CD1c-positive myeloid dendritic cell (primary cell): Measurements from ENCODE around the gene POLR1F.
A peak's percentile ranks its signal among the peaks of the same experiment; 100 is the strongest.
"Not testable (repeated sequence)": the region's sequence is repeated elsewhere in the genome, so short reads cannot be mapped to it uniquely, and the experiment has no call there.

ENCODE experiments used
- DNase-seq: peaks from one replicate; pipeline ENCODE4 v3.0.0-alpha.2; 2016; ENCODE audit errors: extremely low spot score

The POLR1F gene, protein sequence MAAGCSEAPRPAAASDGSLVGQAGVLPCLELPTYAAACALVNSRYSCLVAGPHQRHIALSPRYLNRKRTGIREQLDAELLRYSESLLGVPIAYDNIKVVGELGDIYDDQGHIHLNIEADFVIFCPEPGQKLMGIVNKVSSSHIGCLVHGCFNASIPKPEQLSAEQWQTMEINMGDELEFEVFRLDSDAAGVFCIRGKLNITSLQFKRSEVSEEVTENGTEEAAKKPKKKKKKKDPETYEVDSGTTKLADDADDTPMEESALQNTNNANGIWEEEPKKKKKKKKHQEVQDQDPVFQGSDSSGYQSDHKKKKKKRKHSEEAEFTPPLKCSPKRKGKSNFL

DNA sequence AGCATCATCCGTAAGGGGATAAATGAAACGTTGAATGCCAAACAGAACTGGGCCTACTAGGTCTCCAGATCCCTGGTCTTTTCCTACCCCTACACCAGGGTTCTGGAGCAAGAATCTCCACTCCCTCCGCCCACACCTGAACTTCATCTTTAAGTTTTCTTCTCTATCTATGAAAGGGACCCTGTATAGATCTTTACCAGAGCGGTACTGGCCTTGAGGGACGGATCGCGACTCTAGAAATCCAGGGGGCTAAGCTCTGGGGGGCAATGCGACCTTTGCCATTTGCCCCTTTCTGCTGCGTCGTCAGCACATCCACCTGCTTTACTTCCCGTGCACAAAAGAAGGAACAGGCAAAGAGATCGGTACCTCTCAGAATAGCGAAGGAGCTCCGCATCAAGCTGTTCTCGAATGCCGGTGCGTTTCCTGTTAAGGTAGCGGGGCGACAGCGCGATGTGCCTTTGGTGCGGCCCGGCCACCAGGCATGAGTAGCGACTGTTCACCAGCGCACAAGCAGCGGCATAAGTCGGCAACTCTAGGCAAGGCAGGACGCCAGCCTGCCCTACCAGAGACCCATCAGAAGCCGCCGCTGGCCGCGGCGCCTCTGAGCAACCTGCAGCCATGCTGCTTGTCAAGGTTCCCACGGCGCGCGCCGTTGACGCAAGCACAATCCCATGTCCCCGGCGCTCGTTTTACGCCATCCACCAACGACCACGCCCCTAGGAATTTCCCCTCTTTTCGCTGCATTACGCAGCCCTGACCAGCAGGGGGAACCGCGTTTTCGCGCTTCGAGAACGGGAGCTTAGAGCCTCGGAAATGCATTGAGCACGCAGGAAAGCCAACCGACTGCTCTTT is at the start of gene POLR1F:
POLR1F (minus strand) TSS at position 641 of the 852 bp plus-strand sequence; CDS start at position 620, 21 bp downstream.
- peak; percentile 99 for DNase-seq

DNA sequence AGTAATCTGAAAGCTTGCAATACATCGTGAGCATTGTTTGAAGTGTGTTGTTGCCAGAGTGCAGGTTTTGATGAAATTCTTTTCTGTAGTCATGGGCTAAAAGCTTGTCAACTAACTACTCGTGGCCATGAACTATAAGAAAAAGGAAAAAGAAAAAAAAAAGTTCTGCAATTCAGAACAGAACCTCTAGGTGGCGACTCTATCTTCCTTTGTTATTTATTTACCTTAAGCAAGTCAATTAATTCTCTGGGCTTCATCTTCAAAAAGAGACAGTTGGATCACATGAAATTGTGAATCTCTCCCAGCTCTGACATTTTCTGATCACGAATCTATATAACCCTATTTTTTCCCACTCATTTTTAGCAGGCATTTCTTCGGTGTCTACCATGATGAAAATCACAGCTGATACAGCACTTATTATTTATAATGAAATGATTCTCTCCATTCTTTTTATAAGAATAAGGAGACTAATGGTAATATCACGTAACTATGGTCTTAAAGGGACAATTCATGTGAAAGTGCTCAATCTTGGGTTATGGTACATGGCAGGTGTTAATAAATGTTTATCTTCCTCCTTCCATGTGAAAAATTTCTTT is 45.8 kb upstream of the POLR1F start:
- peak; percentile 55 for DNase-seq

DNA sequence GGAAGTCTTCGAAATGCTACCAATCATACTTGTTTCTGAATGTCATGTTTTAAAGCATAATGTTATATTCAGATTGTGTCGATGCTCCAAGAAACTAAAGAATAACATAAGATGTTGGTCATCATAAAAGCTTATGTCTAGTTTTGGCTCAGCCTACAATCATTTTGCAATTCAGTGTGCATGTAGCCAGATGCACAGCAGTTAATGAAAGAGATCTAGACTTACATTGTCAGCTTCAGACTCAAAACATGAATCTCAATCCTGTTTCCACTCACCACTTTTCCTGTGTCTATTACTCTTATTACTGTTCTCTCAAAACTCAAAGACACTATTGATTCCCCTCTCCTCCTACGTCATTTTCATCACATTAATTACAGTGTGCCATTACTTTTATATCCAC is 43.2 kb upstream of the POLR1F start:
- no peak for DNase-seq

DNA sequence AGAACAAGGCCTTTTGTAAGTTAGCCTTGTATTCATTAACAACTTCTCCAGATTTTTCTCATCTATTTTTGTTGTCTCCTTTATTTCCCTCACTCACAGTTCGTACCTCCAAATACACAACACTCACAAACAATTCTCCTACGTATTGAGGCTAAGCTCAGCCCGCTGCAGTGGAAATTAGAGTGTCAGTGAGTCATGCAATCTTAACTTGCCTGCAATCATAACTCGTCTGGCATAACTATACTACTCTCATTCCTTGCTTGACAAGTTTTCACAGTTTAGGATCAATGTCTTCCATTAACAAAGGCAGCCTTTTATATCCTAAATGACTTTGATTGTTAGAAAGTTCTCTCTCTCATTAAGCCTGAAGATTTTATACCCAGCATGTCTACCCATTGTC is 40.8 kb upstream of the POLR1F start:
- DNase-seq = no peak

DNA sequence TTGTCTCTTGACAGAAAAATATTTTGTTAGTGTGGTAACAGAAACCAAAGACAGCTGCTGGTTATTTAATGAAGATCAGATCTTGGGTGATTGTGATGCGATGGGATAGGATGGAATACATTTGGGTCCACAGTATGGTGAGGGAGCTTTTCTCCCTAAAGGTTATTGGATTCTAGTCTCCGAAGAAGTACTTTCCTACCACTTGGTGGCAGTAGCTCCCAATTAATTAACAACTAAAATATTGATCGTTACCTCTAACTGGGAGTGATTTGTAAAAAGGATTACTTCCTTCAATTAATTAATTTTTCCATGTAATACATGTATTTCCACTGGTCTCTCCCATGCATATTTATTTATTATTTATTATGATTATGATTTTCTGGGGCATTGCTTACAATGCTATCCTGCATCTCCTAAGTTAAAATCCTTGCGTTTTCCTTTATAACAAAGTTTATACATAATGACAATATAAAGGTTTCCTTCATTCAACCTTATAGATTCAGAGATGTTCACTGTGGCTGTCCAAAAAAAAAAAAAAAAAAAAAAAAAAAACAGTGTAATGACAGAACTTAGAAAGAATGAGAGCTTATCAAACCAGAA is 39.0 kb upstream of the POLR1F start:
- peak; percentile 45 for DNase-seq

DNA sequence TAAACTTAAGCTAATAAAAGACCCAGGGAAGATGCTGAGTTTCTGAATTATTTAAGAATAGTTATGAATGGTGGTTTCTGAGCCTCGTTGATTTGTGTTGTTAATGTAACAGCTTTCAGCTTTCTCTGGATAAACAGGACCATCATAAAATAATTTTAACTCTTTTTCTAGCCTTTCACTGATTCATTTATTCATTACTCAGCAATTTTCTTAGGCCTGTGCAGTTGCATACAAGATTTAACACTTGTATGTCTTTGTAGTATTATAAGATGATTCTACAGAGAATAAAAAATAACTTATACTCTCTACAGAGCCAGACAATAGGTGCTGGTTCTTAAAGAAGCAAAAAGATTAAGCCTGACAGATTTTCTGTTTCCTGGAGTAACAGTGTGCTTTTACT is 35.2 kb upstream of the POLR1F start:
- no peak for DNase-seq

DNA sequence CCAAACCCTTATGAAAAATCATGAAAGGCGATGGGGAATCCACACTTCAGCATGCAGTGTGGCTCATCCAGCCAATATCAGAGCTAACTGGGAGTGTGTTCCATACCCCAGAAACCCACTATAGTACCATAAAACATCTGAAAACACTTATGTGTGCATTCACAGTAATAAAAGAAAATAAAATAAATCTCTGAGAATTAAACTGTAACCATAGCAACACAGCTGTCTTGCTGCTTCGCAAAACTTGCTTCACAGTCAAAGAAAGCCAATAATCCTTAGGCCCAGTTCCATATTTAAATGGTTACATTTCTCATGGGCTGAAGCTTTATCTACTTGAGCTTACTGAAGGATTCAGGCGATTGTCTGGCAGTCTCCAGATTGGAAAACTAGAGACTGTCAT is 19.9 kb upstream of the POLR1F start:
- no peak for DNase-seq

DNA sequence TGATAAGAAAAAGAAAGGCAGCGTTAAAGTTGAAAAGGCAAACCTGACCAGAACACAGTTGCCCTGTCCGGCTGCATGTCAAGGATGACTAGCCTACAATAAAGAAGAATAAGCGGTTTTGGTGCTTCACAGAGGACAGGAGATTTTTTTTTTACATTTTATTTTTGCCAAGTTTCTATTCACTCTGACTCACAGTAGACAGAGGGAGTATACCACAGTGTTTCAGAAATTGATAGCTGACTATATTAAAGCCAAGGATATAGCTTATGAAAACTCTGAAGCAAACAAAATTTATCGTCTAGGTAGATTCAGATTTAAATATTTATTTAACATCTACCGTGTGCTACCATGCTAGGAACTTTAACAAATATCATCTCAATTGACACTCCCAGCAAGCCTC is 16.9 kb upstream of the POLR1F start:
- no peak for DNase-seq

DNA sequence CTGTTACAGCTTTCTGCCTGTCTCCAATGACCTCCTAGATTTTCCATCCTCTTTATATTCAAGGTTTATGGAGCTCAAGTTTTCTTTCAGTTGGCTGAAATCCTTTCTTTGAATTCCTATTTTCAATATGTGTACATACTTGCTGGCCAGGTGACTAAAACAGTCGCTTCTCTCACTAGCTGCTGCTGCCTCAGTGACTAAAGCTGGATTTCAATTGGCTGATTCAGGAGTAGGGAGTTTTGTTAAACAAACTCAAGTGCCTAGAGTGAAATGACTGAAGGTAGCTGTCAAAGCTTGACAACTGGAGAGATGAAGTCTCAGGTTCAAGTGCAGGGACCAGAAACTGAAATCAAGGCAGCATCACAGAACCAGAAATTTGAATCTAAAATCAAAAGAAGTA is 6.7 kb upstream of the POLR1F start:
- DNase-seq = no peak

DNA sequence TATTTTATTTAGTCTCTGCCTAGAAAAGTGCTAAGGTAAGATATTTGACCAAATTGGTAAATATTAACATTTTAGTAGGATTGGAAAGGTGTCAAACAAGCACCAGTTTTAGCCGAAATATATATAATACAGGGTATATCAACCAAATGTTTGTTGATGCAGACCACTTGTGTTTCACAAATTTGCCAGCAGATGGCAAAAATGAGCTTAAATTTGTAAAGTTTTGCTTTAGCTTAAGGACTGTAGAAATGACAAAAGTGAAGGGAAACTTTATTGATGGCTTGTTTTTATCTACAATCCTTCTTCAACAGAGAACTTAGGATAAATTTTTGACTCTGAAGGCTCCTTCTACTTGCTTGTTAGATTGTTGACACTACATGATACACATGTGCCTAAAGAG is 4.8 kb upstream of the POLR1F start:
- DNase-seq = peak; percentile 66

DNA sequence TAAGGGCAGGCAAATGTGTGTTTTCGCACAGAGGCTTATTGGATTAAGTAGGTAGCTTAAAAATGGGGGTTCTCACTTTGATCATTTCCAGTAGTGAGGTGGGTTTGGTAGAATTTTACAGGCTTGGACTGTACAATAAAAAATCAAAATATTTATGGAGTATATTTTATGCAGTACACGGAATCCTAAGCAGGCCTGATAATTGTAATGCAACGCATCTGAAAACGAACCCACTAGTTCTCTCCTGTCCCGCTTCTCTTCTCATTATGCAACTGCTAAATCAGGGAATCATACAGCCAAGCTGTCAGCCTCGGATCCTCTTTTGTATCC is 377 bp upstream of the POLR1F start:
- DNase-seq = peak; percentile 13

DNA sequence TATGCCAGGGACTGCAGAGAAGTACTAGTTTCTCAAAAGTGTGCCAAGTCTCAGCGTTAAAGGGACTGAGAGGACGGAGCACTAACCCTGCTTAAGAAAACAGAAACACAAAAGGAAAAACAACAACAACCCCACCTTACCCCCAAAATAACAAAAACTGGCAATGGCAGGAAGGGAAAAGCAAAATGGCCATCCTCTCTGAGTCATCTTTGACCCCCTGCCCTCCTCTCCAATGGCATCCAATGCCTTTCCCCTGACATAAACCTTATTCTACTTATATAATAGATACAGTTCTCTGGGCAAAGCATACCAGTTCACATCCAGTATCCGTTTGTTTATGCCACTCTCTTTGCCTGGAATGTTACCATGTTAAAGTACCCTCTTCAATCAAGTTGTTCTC is 1.6 kb downstream of the POLR1F start:
- no peak for DNase-seq

DNA sequence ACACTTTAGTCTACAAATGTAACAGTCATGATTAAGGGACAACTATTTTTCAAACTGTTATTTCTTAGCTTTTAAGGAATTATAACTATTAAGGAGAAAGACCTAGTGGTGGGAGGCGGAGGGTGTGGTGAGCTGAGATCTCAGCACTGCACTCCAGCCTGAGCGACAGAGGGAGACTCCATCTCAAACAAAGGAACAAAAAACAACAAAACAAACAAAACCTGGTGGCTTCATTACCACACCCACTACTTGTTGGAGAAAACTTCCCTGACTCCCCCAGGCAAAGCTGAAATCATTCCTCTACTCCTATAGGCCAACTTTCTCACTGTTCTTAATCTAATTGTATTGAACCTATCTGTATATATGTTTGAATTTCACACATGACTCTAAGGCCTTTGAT is 3.2 kb downstream of the POLR1F start:
- no peak for DNase-seq

DNA sequence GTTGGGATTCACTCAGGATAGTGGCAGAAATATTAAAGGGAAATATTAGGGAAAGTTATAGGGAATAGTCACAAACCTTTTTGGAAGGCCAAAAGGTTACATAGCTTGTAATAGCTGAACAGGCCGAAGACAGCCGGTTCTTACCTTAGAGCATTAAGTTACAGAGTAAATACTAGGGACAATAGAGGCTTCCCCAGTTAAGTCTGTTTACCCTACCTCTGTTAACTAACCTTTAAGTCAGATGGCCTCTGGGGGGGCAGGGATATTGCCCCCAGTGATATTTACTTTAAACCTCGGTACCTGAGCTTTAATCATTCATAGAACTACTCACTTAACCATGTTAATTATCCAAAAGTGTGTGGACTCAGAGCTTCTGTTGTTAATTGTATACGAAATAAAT is 7.4 kb downstream of the POLR1F start:
- DNase-seq = no peak

DNA sequence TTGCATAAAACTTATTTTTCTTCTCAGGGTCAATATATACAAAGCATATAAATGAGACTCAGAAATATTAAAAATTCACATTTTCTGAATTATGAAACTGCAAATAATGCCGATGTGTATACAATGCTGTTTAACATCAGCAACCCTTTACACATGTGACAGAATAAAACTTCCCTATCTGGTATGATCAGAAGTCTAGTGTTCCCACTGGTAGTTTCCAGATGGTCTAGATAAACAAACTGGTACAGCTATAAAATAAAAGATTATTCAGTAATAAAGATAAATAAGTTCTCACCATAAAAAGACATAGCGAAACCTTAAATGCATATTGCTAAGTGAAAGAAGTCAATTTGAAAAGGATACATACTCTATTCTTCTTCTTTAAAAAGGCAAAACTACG is 7.9 kb downstream of the POLR1F start:
- no peak for DNase-seq

DNA sequence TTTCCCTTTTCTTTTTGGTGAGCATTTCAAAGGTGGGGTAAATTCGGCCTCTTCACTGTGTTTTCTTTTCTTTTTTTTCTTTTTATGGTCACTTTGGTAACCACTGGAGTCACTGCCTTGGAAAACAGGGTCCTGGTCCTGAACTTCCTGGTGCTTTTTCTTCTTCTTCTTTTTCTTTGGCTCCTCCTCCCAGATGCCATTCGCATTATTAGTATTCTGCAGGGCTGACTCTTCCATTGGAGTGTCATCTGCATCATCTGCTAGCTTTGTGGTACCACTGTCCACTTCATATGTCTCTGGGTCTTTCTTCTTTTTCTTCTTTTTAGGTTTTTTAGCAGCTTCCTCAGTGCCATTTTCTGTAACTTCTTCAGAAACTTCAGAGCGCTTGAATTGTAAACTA is 10.5 kb downstream of the POLR1F start:
- no peak for DNase-seq

DNA sequence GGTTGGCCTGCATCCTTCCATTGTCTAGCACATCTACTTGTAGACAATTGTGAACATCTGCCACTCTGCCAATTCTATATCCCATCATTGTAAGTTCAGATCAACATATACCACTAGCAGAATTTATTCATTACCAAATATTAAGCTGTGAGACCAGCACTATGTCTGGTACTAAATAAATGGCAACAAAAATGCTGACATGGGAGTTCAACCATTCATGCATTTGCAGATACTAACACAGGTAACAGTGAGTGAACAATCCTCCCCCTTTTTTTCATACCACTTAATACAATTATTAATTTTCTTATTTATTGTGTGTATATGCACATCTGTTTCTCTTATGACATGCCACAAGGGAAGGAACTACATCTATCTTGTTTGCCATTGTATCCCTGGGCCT is 11.9 kb downstream of the POLR1F start:
- no peak for DNase-seq

DNA sequence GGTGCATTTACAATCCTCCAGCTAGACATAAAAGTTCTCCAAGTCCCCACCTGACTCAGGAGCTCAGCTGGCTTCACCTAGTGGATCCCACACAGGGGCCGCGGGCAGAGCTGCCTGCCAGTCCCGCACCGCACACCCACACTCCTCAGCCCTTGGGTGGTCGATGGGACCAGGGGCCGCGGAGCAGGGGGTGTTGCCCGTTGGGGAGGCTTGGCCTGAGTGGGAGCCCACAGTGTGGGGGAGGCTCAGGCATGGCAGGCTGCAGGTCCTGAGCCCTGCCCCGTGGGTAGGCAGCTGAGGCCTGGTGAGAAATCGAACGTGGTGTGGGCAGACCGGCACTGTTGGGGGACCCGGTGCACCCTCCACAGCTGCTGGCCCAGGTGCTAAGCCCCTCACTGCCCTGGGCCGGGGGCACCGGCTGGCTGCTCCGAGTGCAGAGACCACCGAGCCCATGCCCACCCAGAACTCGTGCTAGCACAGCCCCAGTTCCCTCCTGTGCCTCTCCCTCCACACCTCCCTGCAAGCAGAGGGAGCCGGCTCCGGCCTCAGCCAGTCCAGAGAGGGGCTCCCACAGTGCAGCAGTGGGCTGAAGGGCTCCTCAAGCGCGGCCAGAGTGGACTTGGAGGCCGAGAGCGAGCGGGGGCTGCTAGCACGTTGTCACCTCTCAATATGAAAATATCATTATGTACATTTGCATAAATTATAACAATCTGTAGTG is 16.6 kb downstream of the POLR1F start:
- DNase-seq = no peak

DNA sequence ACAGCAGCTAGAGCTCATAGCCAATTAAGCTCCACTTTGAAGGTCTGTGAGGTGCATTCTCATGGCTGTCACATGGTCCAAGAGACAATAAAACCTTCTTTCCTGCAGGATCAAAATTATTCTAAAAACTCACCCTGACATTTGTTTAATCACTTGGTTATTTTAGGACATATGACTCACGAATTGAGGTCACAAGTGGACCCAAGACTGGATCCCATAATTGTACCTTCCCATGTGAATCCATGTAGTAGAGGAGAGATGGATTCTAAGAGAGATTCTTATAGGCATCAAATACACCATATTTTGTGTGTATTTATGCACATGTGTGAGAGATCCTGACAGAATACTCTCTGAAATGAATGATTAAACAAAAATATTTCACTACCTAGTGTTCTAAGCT is 18.1 kb downstream of the POLR1F start:
- DNase-seq = no peak

DNA sequence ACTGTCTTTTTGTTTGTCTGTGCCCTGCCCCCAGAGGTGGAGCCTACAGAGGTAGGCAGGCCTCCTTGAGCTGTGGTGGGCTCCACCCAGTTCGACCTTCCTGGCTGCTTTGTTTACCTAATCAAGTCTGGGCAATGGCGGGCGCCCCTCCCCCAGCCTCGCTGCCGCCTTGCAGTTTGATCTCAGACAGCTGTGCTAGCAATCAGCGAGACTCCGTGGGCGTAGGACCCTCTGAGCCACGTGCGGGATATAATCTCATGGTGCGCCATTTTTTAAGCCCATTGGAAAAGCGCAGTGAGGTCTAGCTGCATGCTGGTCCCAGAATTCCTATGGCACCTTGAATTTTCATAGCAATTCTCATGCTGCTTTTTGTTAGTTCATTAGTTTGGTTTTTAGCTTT is 19.7 kb downstream of the POLR1F start:
- not testable (repeated sequence) for DNase-seq

DNA sequence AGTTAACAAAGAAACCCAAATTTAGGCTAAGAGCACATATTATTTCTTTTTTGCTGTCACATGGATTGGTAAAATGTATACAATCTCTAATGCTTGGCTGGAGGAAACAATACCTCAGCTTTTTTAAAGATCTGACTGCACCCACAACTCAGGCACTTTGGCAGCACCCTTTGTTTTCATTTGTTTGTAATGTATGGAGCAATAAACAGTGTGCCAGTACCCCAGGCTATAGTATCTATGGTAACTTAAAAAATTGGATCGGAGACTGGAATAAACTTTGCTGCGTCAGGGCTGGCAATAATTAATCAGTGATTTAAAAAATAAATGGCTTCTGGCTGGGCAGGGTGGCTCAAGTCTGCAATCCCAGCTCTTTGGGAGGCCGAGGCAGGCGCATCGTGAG is 27.2 kb downstream of the POLR1F start:
- no peak for DNase-seq

DNA sequence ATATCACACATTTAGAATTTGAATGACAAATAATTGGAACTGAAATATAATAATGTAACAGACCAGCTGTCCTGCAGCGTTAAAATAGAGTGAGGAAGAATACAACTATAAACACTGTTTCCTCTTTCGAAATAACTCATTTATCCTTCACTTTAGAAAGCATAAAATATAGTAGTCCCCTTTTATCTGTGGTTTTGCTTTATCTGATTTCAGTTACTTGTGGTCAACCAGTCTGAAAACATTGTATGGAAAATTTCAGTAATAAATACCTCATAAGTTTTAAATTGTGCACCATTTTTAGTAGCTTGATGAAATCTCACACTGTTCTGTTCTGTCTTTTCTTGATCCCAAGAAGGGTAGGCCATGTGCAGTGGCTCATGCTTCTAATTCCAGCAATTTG is 31.7 kb downstream of the POLR1F start:
- peak; percentile 11 for DNase-seq
